ENCODE measurements around the gene BCL7C.

BCL7C gene

GRCh38 chr16:30844671-30845449, 49.0 kb downstream of the BCL7C start:
- TF ChIP-seq POLR2A (IDR thresholded peaks at IDR 0.05; ENCODE audit: low read depth, low read length) = no peak
- peak; percentile 69 for DNase-seq (ENCODE audit: insufficient read length, low spot score)
- peak; percentile 36 for FAIRE-seq

DNA sequence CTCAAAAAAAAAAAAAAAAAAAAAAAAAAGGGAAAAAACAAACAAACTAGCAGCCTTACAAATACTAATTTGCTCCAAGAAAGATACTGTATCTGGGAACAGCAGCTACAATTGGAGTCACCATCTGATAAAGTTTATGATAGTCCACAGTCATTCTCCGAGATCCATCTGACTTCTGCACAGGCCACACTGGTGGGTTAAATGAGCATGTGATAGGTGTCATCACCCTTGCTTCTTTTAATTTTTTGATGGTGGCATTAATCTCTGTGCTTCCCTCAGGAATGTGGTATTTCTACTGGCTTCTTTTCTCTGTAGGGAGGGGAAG, 49.6 kb downstream of the BCL7C start:
- DNase-seq (ENCODE audit: insufficient read length, low spot score) (no peak), FAIRE-seq (no peak)
- TF ChIP-seq POLR2A (IDR thresholded peaks at IDR 0.05; ENCODE audit: low read depth, low read length) = no peak

- no peak for FAIRE-seq
- no peak for DNase-seq (ENCODE audit: insufficient read length, low spot score)
- TF ChIP-seq POLR2A (IDR thresholded peaks at IDR 0.05; ENCODE audit: low read depth, low read length) = no peak
These were observed 50.4 kb downstream of the BCL7C start for GRCh38 chr16:30843501-30843900.

DNA sequence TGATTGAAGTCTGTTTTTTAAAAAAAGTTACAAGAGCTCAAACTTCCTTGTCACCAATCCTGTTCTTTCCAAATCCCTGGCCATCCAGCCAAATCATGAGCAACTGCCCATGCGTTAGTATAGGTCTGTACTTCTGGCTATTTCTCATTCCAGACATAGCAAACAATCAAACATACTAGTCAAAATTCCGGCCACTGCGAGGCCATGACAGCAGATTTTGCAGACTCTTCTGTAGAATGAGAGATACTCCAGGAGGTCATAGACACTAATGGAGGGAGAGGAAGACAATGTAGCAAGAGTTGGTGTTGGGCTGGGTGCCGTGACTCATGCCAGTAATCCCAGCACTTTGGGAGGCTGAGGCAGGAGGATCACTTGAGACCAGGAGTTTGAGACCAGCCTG, 50.9 kb downstream of the BCL7C start:
- no peak for TF ChIP-seq POLR2A (IDR thresholded peaks at IDR 0.05; ENCODE audit: low read depth, low read length)
- FAIRE-seq = no peak
- DNase-seq (ENCODE audit: insufficient read length, low spot score) = no peak

DNA sequence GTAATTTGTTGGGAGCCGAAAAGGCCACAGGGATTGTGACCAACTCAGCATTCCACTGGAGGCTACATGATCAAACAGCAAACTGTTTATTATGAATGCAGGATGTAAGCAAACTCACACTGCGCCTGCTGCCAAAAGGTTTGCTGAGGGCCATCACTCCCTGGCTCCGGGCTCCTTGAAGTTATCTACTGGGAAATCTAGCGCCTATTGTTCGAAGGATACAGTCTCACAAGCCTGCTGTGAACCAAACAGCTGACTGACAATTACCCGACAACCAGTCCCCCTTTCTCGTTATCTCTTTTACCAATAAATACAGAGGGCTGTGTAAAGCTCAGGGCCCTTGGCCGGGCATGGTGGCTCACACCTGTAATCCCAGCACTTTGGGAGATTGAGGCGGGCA, 52.5 kb downstream of the BCL7C start:
- no peak for FAIRE-seq
- no peak for DNase-seq (ENCODE audit: insufficient read length, low spot score)
- no peak for TF ChIP-seq POLR2A (IDR thresholded peaks at IDR 0.05; ENCODE audit: low read depth, low read length)

DNA sequence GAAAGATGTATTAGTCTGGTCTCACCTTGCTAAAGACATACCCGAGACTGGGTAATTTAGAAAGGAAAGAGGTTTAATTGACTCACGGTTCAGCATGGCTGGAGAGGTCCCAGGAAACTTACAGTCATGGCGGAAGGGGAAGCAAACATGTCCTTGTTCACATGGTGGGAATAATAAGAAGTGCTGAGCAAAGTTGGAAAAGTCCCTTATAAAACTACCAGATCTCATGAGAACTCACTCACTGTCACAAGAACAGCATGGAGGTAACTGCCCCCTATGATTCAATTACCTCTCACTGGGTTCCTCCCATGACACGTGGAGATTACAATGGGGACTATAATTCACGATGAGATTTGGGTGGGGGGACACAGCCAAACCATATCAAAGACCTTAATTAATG, 53.3 kb downstream of the BCL7C start:
- no peak for TF ChIP-seq POLR2A (IDR thresholded peaks at IDR 0.05; ENCODE audit: low read depth, low read length)
- DNase-seq (ENCODE audit: insufficient read length, low spot score) (no peak), FAIRE-seq (no peak)

GRCh38 chr16:30839523-30840227, 54.2 kb downstream of the BCL7C start:
- no peak for DNase-seq (ENCODE audit: insufficient read length, low spot score)
- FAIRE-seq = no peak
- no peak for TF ChIP-seq POLR2A (IDR thresholded peaks at IDR 0.05; ENCODE audit: low read depth, low read length)

- no peak for TF ChIP-seq POLR2A (IDR thresholded peaks at IDR 0.05; ENCODE audit: low read depth, low read length)
- no peak for DNase-seq (ENCODE audit: insufficient read length, low spot score)
- FAIRE-seq = no peak
These were observed 54.9 kb downstream of the BCL7C start for GRCh38 chr16:30838876-30839471.

GRCh38 chr16:30837904-30838303, 56.0 kb downstream of the BCL7C start:
- no peak for DNase-seq (ENCODE audit: insufficient read length, low spot score)
- no peak for TF ChIP-seq POLR2A (IDR thresholded peaks at IDR 0.05; ENCODE audit: low read depth, low read length)
- FAIRE-seq = no peak

Measured in H54 (cell line).